ENCODE measurements around the gene EDDM3A.

The EDDM3A gene

GRCh38 chr14:20706657-20707355 is 38.9 kb upstream of the EDDM3A start:
- no peak for TF ChIP-seq YY1 (IDR thresholded peaks at IDR 0.05; ENCODE audit: insufficient read depth, insufficient read length)
- no peak for TF ChIP-seq ZNF274 (IDR thresholded peaks at IDR 0.05; ENCODE audit: low read depth, low read length)
- TF ChIP-seq SUZ12 (IDR thresholded peaks at IDR 0.05; ENCODE audit: extremely low read depth, insufficient read depth, insufficient read length) = no peak
- peak; percentile 25 for DNase-seq (ENCODE audit: low read depth, low spot score)
- Histone ChIP-seq H3K4me3 (ENCODE audit: insufficient read length, low read depth) (no peak overlapping the region), H3K36me3 (ENCODE audit: insufficient read depth, insufficient read length, low read length) (no peaks in the 10 kb centered on the region), H3K27me3 (ENCODE audit: insufficient read depth, insufficient read length) (no peaks in the 10 kb centered on the region), H3K9me3 (ENCODE audit: insufficient read depth, low read length) (peaks cover 37% of the 10 kb centered on the region; the same call in 1 of the 2 replicates), H3K4me1 (ENCODE audit: insufficient read depth, insufficient read length) (no peaks in the 10 kb centered on the region), H3K9ac (ENCODE audit: insufficient read length, low read depth) (no peak overlapping the region)

- Histone ChIP-seq H3K4me3 (ENCODE audit: insufficient read length, low read depth) (no peak overlapping the region), H3K27me3 (ENCODE audit: insufficient read depth, insufficient read length) (no peaks in the 10 kb centered on the region), H3K9me3 (ENCODE audit: insufficient read depth, low read length) (peaks cover 37% of the 10 kb centered on the region; the same call in 1 of the 2 replicates), H3K4me1 (ENCODE audit: insufficient read depth, insufficient read length) (no peaks in the 10 kb centered on the region), H3K9ac (ENCODE audit: insufficient read length, low read depth) (no peak overlapping the region), H3K36me3 (ENCODE audit: insufficient read depth, insufficient read length, low read length) (no peaks in the 10 kb centered on the region)
- no peak for DNase-seq (ENCODE audit: low read depth, low spot score)
- TF ChIP-seq SUZ12 (IDR thresholded peaks at IDR 0.05; ENCODE audit: extremely low read depth, insufficient read depth, insufficient read length) = no peak
- TF ChIP-seq YY1 (IDR thresholded peaks at IDR 0.05; ENCODE audit: insufficient read depth, insufficient read length) = no peak
- no peak for TF ChIP-seq ZNF274 (IDR thresholded peaks at IDR 0.05; ENCODE audit: low read depth, low read length)
Observed at GRCh38 chr14:20707622-20708021, 38.1 kb upstream of the EDDM3A start.

- Histone ChIP-seq H3K4me3 (ENCODE audit: insufficient read length, low read depth) (no peak overlapping the region), H3K27me3 (ENCODE audit: insufficient read depth, insufficient read length) (no peaks in the 10 kb centered on the region), H3K4me1 (ENCODE audit: insufficient read depth, insufficient read length) (no peaks in the 10 kb centered on the region), H3K36me3 (ENCODE audit: insufficient read depth, insufficient read length, low read length) (no peaks in the 10 kb centered on the region), H3K9ac (ENCODE audit: insufficient read length, low read depth) (no peak overlapping the region), H3K9me3 (ENCODE audit: insufficient read depth, low read length) (peaks cover 16% of the 10 kb centered on the region; the same call in 1 of the 2 replicates)
- no peak for DNase-seq (ENCODE audit: low read depth, low spot score)
- no peak for TF ChIP-seq YY1 (IDR thresholded peaks at IDR 0.05; ENCODE audit: insufficient read depth, insufficient read length)
- no peak for TF ChIP-seq SUZ12 (IDR thresholded peaks at IDR 0.05; ENCODE audit: extremely low read depth, insufficient read depth, insufficient read length)
- TF ChIP-seq ZNF274 (IDR thresholded peaks at IDR 0.05; ENCODE audit: low read depth, low read length) = no peak
Observed at GRCh38 chr14:20711261-20711660, 34.4 kb upstream of the EDDM3A start.

- Histone ChIP-seq H3K36me3 (ENCODE audit: insufficient read depth, insufficient read length, low read length) (no peaks in the 10 kb centered on the region), H3K9ac (ENCODE audit: insufficient read length, low read depth) (no peak overlapping the region), H3K4me1 (ENCODE audit: insufficient read depth, insufficient read length) (no peaks in the 10 kb centered on the region), H3K9me3 (ENCODE audit: insufficient read depth, low read length) (peaks cover 12% of the 10 kb centered on the region; the same call in 1 of the 2 replicates), H3K4me3 (ENCODE audit: insufficient read length, low read depth) (no peak overlapping the region), H3K27me3 (ENCODE audit: insufficient read depth, insufficient read length) (no peaks in the 10 kb centered on the region)
- TF ChIP-seq ZNF274 (IDR thresholded peaks at IDR 0.05; ENCODE audit: low read depth, low read length) (no peak), YY1 (IDR thresholded peaks at IDR 0.05; ENCODE audit: insufficient read depth, insufficient read length) (no peak), SUZ12 (IDR thresholded peaks at IDR 0.05; ENCODE audit: extremely low read depth, insufficient read depth, insufficient read length) (no peak)
- DNase-seq (ENCODE audit: low read depth, low spot score) = no peak
Observed at GRCh38 chr14:20711685-20712084, 34.0 kb upstream of the EDDM3A start.

- Histone ChIP-seq H3K9me3 (ENCODE audit: insufficient read depth, low read length) (no peaks in the 10 kb centered on the region), H3K27me3 (ENCODE audit: insufficient read depth, insufficient read length) (no peaks in the 10 kb centered on the region), H3K36me3 (ENCODE audit: insufficient read depth, insufficient read length, low read length) (no peaks in the 10 kb centered on the region), H3K4me3 (ENCODE audit: insufficient read length, low read depth) (no peak overlapping the region), H3K4me1 (ENCODE audit: insufficient read depth, insufficient read length) (no peaks in the 10 kb centered on the region), H3K9ac (ENCODE audit: insufficient read length, low read depth) (no peak overlapping the region)
- DNase-seq (ENCODE audit: low read depth, low spot score) = no peak
- no peak for TF ChIP-seq SUZ12 (IDR thresholded peaks at IDR 0.05; ENCODE audit: extremely low read depth, insufficient read depth, insufficient read length)
- no peak for TF ChIP-seq ZNF274 (IDR thresholded peaks at IDR 0.05; ENCODE audit: low read depth, low read length)
- TF ChIP-seq YY1 (IDR thresholded peaks at IDR 0.05; ENCODE audit: insufficient read depth, insufficient read length) = no peak
Observed at GRCh38 chr14:20712904-20713303, 32.8 kb upstream of the EDDM3A start.

GRCh38 chr14:20714593-20715250 is 31.0 kb upstream of the EDDM3A start:
- no peak overlapping the region for H3K4me3 ChIP-seq (ENCODE audit: insufficient read length, low read depth)
- no peak overlapping the region for H3K9ac ChIP-seq (ENCODE audit: insufficient read length, low read depth)
- TF ChIP-seq SUZ12 (IDR thresholded peaks at IDR 0.05; ENCODE audit: extremely low read depth, insufficient read depth, insufficient read length) (no peak), ZNF274 (IDR thresholded peaks at IDR 0.05; ENCODE audit: low read depth, low read length) (no peak), YY1 (IDR thresholded peaks at IDR 0.05; ENCODE audit: insufficient read depth, insufficient read length) (no peak)
- DNase-seq (ENCODE audit: low read depth, low spot score) = no peak
- no peaks in the 10 kb centered on the region for H3K9me3 ChIP-seq (ENCODE audit: insufficient read depth, low read length)
- H3K4me1 ChIP-seq (ENCODE audit: insufficient read depth, insufficient read length) = no peaks in the 10 kb centered on the region
- no peaks in the 10 kb centered on the region for H3K36me3 ChIP-seq (ENCODE audit: insufficient read depth, insufficient read length, low read length)
- no peaks in the 10 kb centered on the region for H3K27me3 ChIP-seq (ENCODE audit: insufficient read depth, insufficient read length)

GRCh38 chr14:20719777-20720176 is 25.9 kb upstream of the EDDM3A start:
- Histone ChIP-seq H3K9me3 (ENCODE audit: insufficient read depth, low read length) (no peaks in the 10 kb centered on the region), H3K36me3 (ENCODE audit: insufficient read depth, insufficient read length, low read length) (no peaks in the 10 kb centered on the region), H3K4me1 (ENCODE audit: insufficient read depth, insufficient read length) (no peaks in the 10 kb centered on the region), H3K9ac (ENCODE audit: insufficient read length, low read depth) (no peak overlapping the region), H3K4me3 (ENCODE audit: insufficient read length, low read depth) (no peak overlapping the region), H3K27me3 (ENCODE audit: insufficient read depth, insufficient read length) (no peaks in the 10 kb centered on the region)
- DNase-seq (ENCODE audit: low read depth, low spot score) = no peak
- TF ChIP-seq SUZ12 (IDR thresholded peaks at IDR 0.05; ENCODE audit: extremely low read depth, insufficient read depth, insufficient read length) (no peak), YY1 (IDR thresholded peaks at IDR 0.05; ENCODE audit: insufficient read depth, insufficient read length) (no peak), ZNF274 (IDR thresholded peaks at IDR 0.05; ENCODE audit: low read depth, low read length) (no peak)

Measured in NT2/D1 (cell line).